Activated T-helper 1 cell treated with anti-CD3 and anti-CD28 coated beads, Interleukin-12 subunit alpha, Interleukin-12 subunit beta, Interleukin-2, Interleukin-4 antibody, amounts not matched to agents 30 ng/mL and 10 ng/mL and 1 ng/mL, durations not matched to agents 14 hours and 24 hours and 36 hours (primary cell): ENCODE results near the gene ARHGEF26. TPM values are rescaled to one million over a fixed set of nuclear protein-coding genes. Genes with fewer than 3 reads are reported as not detected.

ENCODE experiments used
- DNase-seq: peaks from one replicate; pipeline ENCODE4 v3.0.0; 2021; ENCODE audit warnings: low spot score
- H3K27ac Mint-ChIP-seq: one replicate; pipeline ENCODE4 v1.8.0; 2021; ENCODE audit warnings: mild to moderate bottlenecking, mixed read lengths
- H3K27me3 Mint-ChIP-seq: one replicate; pipeline ENCODE4 v1.8.0; 2022; ENCODE audit warnings: mild to moderate bottlenecking, moderate library complexity, mixed read lengths; ENCODE audit not compliant: insufficient read depth
- H3K36me3 Mint-ChIP-seq: one replicate; pipeline ENCODE4 v1.8.0; 2021; ENCODE audit warnings: low read depth, mixed read lengths
- H3K4me1 Mint-ChIP-seq: one replicate; pipeline ENCODE4 v1.8.0; 2021; ENCODE audit warnings: low read depth, mixed read lengths
- H3K4me3 Mint-ChIP-seq: one replicate; pipeline ENCODE4 v1.8.0; 2021; ENCODE audit warnings: mild to moderate bottlenecking, moderate library complexity, mixed read lengths
- H3K9me3 Mint-ChIP-seq: one replicate; pipeline ENCODE4 v1.8.0; 2021; ENCODE audit warnings: mixed read lengths
- intact Hi-C: fragments of 100-400 bp; cut with micrococcal nuclease; formaldehyde crosslinking; loops from one replicate; pipeline ENCODE4 v1.15.1; 2024
- total RNA-seq: library from RNA; stranded (reverse); gene quantifications from 2 replicates; pipeline ENCODE4 v1.2.3, GENCODE V29; 2022

The ARHGEF26 gene
- total RNA-seq, 1 donor from 2014 or later = not detected

- peaks cover 3% of the 10 kb centered on the region for H3K27me3 Mint-ChIP-seq
- H3K36me3 Mint-ChIP-seq = no peaks in the 10 kb centered on the region
- no peaks in the 10 kb centered on the region for H3K4me1 Mint-ChIP-seq
- no peaks in the 10 kb centered on the region for H3K9me3 Mint-ChIP-seq
- no peak overlapping the region for H3K4me3 Mint-ChIP-seq
- no peak overlapping the region for H3K27ac Mint-ChIP-seq
- DNase-seq = no peak
- intact Hi-C loops = no loop called here
These were observed 56.2 kb downstream of the ARHGEF26 start for GRCh38 chr3:154177406-154177805.

- Mint-ChIP-seq H3K27me3 (peaks cover 2% of the 10 kb centered on the region), H3K4me3 (no peak overlapping the region), H3K27ac (no peak overlapping the region)
These were observed 57.0 kb downstream of the ARHGEF26 start for GRCh38 chr3:154178172-154178571.

GRCh38 chr3:154180836-154181691 lies 59.9 kb downstream of the ARHGEF26 start:
- no peak overlapping the region for H3K4me3 Mint-ChIP-seq
- H3K4me1 Mint-ChIP-seq = no peaks in the 10 kb centered on the region
- H3K9me3 Mint-ChIP-seq = no peaks in the 10 kb centered on the region
- peaks cover 2% of the 10 kb centered on the region for H3K27me3 Mint-ChIP-seq
- intact Hi-C loops = no loop called here
- no peaks in the 10 kb centered on the region for H3K36me3 Mint-ChIP-seq
- H3K27ac Mint-ChIP-seq = no peak overlapping the region
- no peak for DNase-seq

More at GRCh38 chr3:154178172-154178571, 57.0 kb downstream of the ARHGEF26 start:
- intact Hi-C loops = no loop called here
- no peaks in the 10 kb centered on the region for H3K4me1 Mint-ChIP-seq
- DNase-seq = no peak
- H3K9me3 Mint-ChIP-seq = no peaks in the 10 kb centered on the region
- H3K36me3 Mint-ChIP-seq = no peaks in the 10 kb centered on the region

GRCh38 chr3:154182322-154182922 lies 61.2 kb downstream of the ARHGEF26 start:
- H3K27me3 Mint-ChIP-seq = peaks cover 2% of the 10 kb centered on the region
- H3K9me3 Mint-ChIP-seq = no peaks in the 10 kb centered on the region
- DNase-seq = no peak
- H3K4me3 Mint-ChIP-seq = no peak overlapping the region
- intact Hi-C loops = no loop called here
- no peak overlapping the region for H3K27ac Mint-ChIP-seq
- H3K36me3 Mint-ChIP-seq = no peaks in the 10 kb centered on the region
- no peaks in the 10 kb centered on the region for H3K4me1 Mint-ChIP-seq

- intact Hi-C loops = no loop called here
- DNase-seq = no peak
- H3K9me3 Mint-ChIP-seq = no peaks in the 10 kb centered on the region
- H3K4me1 Mint-ChIP-seq = no peaks in the 10 kb centered on the region
- no peaks in the 10 kb centered on the region for H3K36me3 Mint-ChIP-seq
- no peak overlapping the region for H3K4me3 Mint-ChIP-seq
- H3K27me3 Mint-ChIP-seq = peaks cover 2% of the 10 kb centered on the region
- H3K27ac Mint-ChIP-seq = no peak overlapping the region
These were observed 61.8 kb downstream of the ARHGEF26 start for GRCh38 chr3:154182975-154183374.

- DNase-seq = no peak
- Mint-ChIP-seq H3K4me1 (no peaks in the 10 kb centered on the region), H3K36me3 (no peaks in the 10 kb centered on the region), H3K27me3 (no peaks in the 10 kb centered on the region), H3K27ac (no peak overlapping the region), H3K9me3 (no peaks in the 10 kb centered on the region), H3K4me3 (no peak overlapping the region)
- intact Hi-C loops = no loop called here
These were observed 63.4 kb downstream of the ARHGEF26 start for GRCh38 chr3:154184582-154184981.

GRCh38 chr3:154188437-154188836 lies 67.2 kb downstream of the ARHGEF26 start:
- Mint-ChIP-seq H3K4me3 (no peak overlapping the region), H3K9me3 (no peaks in the 10 kb centered on the region), H3K36me3 (no peaks in the 10 kb centered on the region), H3K27ac (no peak overlapping the region), H3K4me1 (no peaks in the 10 kb centered on the region), H3K27me3 (no peaks in the 10 kb centered on the region)
- no peak for DNase-seq
- intact Hi-C loops = no loop called here

GRCh38 chr3:154188846-154189245 lies 67.7 kb downstream of the ARHGEF26 start:
- Mint-ChIP-seq H3K27me3 (no peaks in the 10 kb centered on the region), H3K4me3 (no peak overlapping the region)
- intact Hi-C loops = no loop called here

GRCh38 chr3:154191520-154191919 lies 70.3 kb downstream of the ARHGEF26 start:
- intact Hi-C loops = no loop called here
- H3K9me3 Mint-ChIP-seq = no peaks in the 10 kb centered on the region
- no peaks in the 10 kb centered on the region for H3K27me3 Mint-ChIP-seq
- H3K27ac Mint-ChIP-seq = no peak overlapping the region
- no peaks in the 10 kb centered on the region for H3K4me1 Mint-ChIP-seq
- no peak for DNase-seq
- no peak overlapping the region for H3K4me3 Mint-ChIP-seq
- no peaks in the 10 kb centered on the region for H3K36me3 Mint-ChIP-seq

More at GRCh38 chr3:154188846-154189245, 67.7 kb downstream of the ARHGEF26 start:
- H3K9me3 Mint-ChIP-seq = no peaks in the 10 kb centered on the region
- no peaks in the 10 kb centered on the region for H3K36me3 Mint-ChIP-seq
- no peak overlapping the region for H3K27ac Mint-ChIP-seq
- DNase-seq = no peak
- H3K4me1 Mint-ChIP-seq = no peaks in the 10 kb centered on the region

GRCh38 chr3:154192225-154192624 lies 71.0 kb downstream of the ARHGEF26 start:
- no peak overlapping the region for H3K4me3 Mint-ChIP-seq
- H3K27ac Mint-ChIP-seq = no peak overlapping the region
- no peaks in the 10 kb centered on the region for H3K9me3 Mint-ChIP-seq
- no peaks in the 10 kb centered on the region for H3K36me3 Mint-ChIP-seq
- DNase-seq = no peak
- H3K4me1 Mint-ChIP-seq = no peaks in the 10 kb centered on the region
- intact Hi-C loops = no loop called here
- no peaks in the 10 kb centered on the region for H3K27me3 Mint-ChIP-seq

GRCh38 chr3:154193000-154193615 lies 71.9 kb downstream of the ARHGEF26 start:
- Mint-ChIP-seq H3K9me3 (no peaks in the 10 kb centered on the region), H3K4me3 (no peak overlapping the region), H3K27ac (no peak overlapping the region), H3K36me3 (no peaks in the 10 kb centered on the region), H3K4me1 (no peaks in the 10 kb centered on the region), H3K27me3 (no peaks in the 10 kb centered on the region)
- no peak for DNase-seq
- intact Hi-C loops = no loop called here

- Mint-ChIP-seq H3K27ac (no peak overlapping the region), H3K36me3 (no peaks in the 10 kb centered on the region), H3K4me1 (no peaks in the 10 kb centered on the region), H3K4me3 (no peak overlapping the region), H3K27me3 (no peaks in the 10 kb centered on the region), H3K9me3 (no peaks in the 10 kb centered on the region)
- DNase-seq = no peak
- intact Hi-C loops = no loop called here
These were observed 73.7 kb downstream of the ARHGEF26 start for GRCh38 chr3:154194877-154195276.
